SU-DHL-6 (cell line): ENCODE results near the gene LRBA.

Source experiments
- CTCF ChIP-seq: fragments of 200-600 bp; sonication (generic); IDR thresholded peaks from one replicate; pipeline ENCODE4 v1.5.1; 2017; ENCODE audit warnings: antibody characterized with exemption, mild to moderate bottlenecking, low read length, moderate library complexity; ENCODE audit not compliant: insufficient read depth, poor library complexity, severe bottlenecking
- EZH2phosphoT487 ChIP-seq: fragments of 200-600 bp; sonication (generic), shearing (Covaris generic); conservative IDR thresholded peaks from 2 replicates; pipeline ENCODE4 v1.6.1; 2018; ENCODE audit warnings: mild to moderate bottlenecking, antibody characterized with exemption, low read length, moderate library complexity, mixed read lengths

- TF ChIP-seq CTCF: no peak
- no peak for TF ChIP-seq EZH2phosphoT487
Measured at GRCh38 chr4:150368667-150369066, 646.4 kb downstream of the LRBA start.
